ENCODE data around the gene PDE4B. TPM values are rescaled to one million over a fixed set of nuclear protein-coding genes. Genes with fewer than 3 reads are reported as not detected.
A peak's percentile ranks its signal among the peaks of the same experiment; 100 is the strongest.

PDE4B gene
- total and polyA plus RNA-seq, 10 of the 15 experiments (the other 5 are each of a cell fraction or from before 2014, with no cell fraction given), result 3.0 to 13.2 (median 5.7) TPM

DNA sequence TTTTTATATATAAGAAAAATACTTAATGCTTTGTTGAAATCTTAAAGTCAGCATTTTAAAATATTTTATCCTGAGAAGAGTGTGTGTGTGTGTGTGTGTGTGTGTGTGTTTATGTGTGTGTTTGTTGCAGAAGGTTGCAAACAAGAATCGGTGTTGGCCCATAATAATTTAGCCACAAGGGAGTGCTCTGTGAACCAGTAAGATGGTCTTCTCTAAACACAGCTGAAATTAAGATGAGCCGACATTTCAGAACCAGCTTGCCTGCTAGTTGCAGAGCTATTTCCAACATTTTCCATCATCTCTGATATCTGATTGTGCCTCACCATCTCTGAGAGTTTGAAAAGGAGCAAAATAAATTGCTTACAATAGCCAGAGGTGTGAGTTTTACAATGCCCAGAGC is 582.4 kb downstream of the PDE4B start (continued):
- TF ChIP-seq, protein P1, sequence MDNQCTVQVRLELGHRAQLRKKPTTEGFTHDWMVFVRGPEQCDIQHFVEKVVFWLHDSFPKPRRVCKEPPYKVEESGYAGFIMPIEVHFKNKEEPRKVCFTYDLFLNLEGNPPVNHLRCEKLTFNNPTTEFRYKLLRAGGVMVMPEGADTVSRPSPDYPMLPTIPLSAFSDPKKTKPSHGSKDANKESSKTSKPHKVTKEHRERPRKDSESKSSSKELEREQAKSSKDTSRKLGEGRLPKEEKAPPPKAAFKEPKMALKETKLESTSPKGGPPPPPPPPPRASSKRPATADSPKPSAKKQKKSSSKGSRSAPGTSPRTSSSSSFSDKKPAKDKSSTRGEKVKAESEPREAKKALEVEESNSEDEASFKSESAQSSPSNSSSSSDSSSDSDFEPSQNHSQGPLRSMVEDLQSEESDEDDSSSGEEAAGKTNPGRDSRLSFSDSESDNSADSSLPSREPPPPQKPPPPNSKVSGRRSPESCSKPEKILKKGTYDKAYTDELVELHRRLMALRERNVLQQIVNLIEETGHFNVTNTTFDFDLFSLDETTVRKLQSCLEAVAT (IDR thresholded peaks at IDR 0.05), result 0 out of 2 replicates have a peak, but pooled peaks have one; percentile 36
- TF ChIP-seq SREBF2 (IDR thresholded peaks at IDR 0.05; ENCODE audit: low read length), result no peak
- TF ChIP-seq MTA3 (IDR thresholded peaks at IDR 0.05; ENCODE audit: borderline replicate concordance, low read length), result 0 out of 2 replicates have a peak, but pooled peaks have one; percentile 9
- TF ChIP-seq CEBPB (IDR thresholded peaks at IDR 0.05; ENCODE audit: borderline replicate concordance in 1 of 2, low read depth in 2 of 2, low read length in 2 of 2), result peak in 1 of 2 experiments; percentile 13; a peak in 1 of 4 replicates
- TF ChIP-seq RAD21 (IDR thresholded peaks at IDR 0.05; ENCODE audit: insufficient read depth, low read depth, low read length), result peak; percentile 61
- TF ChIP-seq SMAD5 (IDR thresholded peaks at IDR 0.05; ENCODE audit: low read depth), result no peak
- no peak for TF ChIP-seq STAT1 (conservative IDR thresholded peaks at IDR 0.05)
- TF ChIP-seq POLR2AphosphoS2 (IDR thresholded peaks at IDR 0.05; ENCODE audit: low read depth, low read length), result no peak
- no peak for TF ChIP-seq NBN (IDR thresholded peaks at IDR 0.05)
- no peak for TF ChIP-seq SUZ12 (IDR thresholded peaks at IDR 0.05; ENCODE audit: unreplicated experiment)
- no peak for TF ChIP-seq TBL1XR1 (IDR thresholded peaks at IDR 0.05; ENCODE audit: low read depth, low read length)
- TF ChIP-seq, protein P2, sequence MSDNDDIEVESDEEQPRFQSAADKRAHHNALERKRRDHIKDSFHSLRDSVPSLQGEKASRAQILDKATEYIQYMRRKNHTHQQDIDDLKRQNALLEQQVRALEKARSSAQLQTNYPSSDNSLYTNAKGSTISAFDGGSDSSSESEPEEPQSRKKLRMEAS (IDR thresholded peaks at IDR 0.05; ENCODE audit: low read depth, low read length), result no peak
- TF ChIP-seq, protein P3, sequence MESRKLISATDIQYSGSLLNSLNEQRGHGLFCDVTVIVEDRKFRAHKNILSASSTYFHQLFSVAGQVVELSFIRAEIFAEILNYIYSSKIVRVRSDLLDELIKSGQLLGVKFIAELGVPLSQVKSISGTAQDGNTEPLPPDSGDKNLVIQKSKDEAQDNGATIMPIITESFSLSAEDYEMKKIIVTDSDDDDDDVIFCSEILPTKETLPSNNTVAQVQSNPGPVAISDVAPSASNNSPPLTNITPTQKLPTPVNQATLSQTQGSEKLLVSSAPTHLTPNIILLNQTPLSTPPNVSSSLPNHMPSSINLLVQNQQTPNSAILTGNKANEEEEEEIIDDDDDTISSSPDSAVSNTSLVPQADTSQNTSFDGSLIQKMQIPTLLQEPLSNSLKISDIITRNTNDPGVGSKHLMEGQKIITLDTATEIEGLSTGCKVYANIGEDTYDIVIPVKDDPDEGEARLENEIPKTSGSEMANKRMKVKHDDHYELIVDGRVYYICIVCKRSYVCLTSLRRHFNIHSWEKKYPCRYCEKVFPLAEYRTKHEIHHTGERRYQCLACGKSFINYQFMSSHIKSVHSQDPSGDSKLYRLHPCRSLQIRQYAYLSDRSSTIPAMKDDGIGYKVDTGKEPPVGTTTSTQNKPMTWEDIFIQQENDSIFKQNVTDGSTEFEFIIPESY (IDR thresholded peaks at IDR 0.05), result no peak
- no peak for TF ChIP-seq IKZF2 (IDR thresholded peaks at IDR 0.05)
- no peak for TF ChIP-seq HDAC2 (IDR thresholded peaks at IDR 0.05)

Data from GM12878 (cell line).